B cell (primary cell): Measurements from ENCODE around the gene NMB. TPM values are rescaled to one million over a fixed set of nuclear protein-coding genes. Genes with fewer than 3 reads are reported as not detected.

ENCODE experiments used
- ATAC-seq: fragments of 200-7000 bp; cut with Tn5 transposase; one replicate; pipeline ENCODE4 v1.10.0; 2021; ENCODE audit warnings: low read depth, mild to moderate bottlenecking, moderate number of reproducible peaks, moderate library complexity
- CTCF ChIA-PET: fragments of 350-600 bp; sonication (Branson Sonifier 250); formaldehyde crosslinking; loops from one replicate; lab custom pipeline; 2021; ENCODE audit warnings: antibody characterized with exemption, inconsistent platforms; lab: Charles Lee
- POLR2A ChIA-PET: fragments of 350-600 bp; sonication (Branson Sonifier 250); formaldehyde crosslinking; loops from one replicate; lab custom pipeline; 2021; ENCODE audit warnings: antibody characterized with exemption; lab: Charles Lee
- DNase-seq: peaks from one replicate; pipeline ENCODE4 v3.0.0; 2013
- H2AFZ ChIP-seq: 2 replicates; pipeline ENCODE4 v1.6.1; 2012; ENCODE audit warnings: mild to moderate bottlenecking, low read depth, low read length; ENCODE audit not compliant: insufficient read depth, poor library complexity, severe bottlenecking
- H3K27ac ChIP-seq, 2 donors: 1 replicate in 1 of 2; 2 replicates in 1 of 2; pipeline ENCODE4 v1.5.1; 2012 to 2013; ENCODE audit warnings: low read length in 2 of 2, mild to moderate bottlenecking in 2 of 2, moderate library complexity in 1 of 2
- H3K27me3 ChIP-seq, 4 experiments: fragments of 200-600 bp in 1 of 4; sonication (generic) in 1 of 4; replicated peaks in 1 of 4; 1 replicate in 2 of 4; 2 replicates in 2 of 4; pipeline versions ENCODE4 v1.6.1 to v1.7.0; 2013 to 2016; ENCODE audit warnings: low read length in 3 of 4, mild to moderate bottlenecking in 2 of 4, mixed read lengths in 1 of 4, moderate library complexity in 1 of 4; ENCODE audit not compliant: insufficient read depth in 4 of 4, control insufficient read depth in 3 of 4; ENCODE audit errors: control extremely low read depth in 1 of 4
- H3K36me3 ChIP-seq, 2 experiments: replicated peaks in 1 of 2; 1 replicate in 1 of 2; 2 replicates in 1 of 2; pipeline versions ENCODE4 v1.6.1 to v1.7.1; 2013; ENCODE audit warnings: low read length in 1 of 2; ENCODE audit not compliant: insufficient read depth in 2 of 2, control insufficient read depth in 1 of 2; ENCODE audit errors: control extremely low read depth in 1 of 2, extremely low read depth in 1 of 2
- H3K4me1 ChIP-seq, 2 donors: fragments of 200-600 bp in 1 of 2; sonication (generic) in 1 of 2; 1 replicate in 1 of 2; 2 replicates in 1 of 2; pipeline versions ENCODE4 v1.5.1 to v1.6.1; 2013 to 2017; ENCODE audit warnings: low read length in 2 of 2; ENCODE audit not compliant: control insufficient read depth in 2 of 2, insufficient read depth in 2 of 2
- H3K4me2 ChIP-seq: replicated peaks from 2 replicates; pipeline ENCODE3; 2012; ENCODE audit warnings: mild to moderate bottlenecking, low read depth, low read length; ENCODE audit not compliant: poor library complexity, severe bottlenecking
- H3K4me3 ChIP-seq, 5 experiments: fragments of 200-600 bp in 1 of 5; sonication (generic) in 1 of 5; 1 replicate in 3 of 5; 2 replicates in 2 of 5; pipeline versions ENCODE4 v1.5.1 to v1.7.0; 2011 to 2016; ENCODE audit warnings: low read length in 4 of 5, mild to moderate bottlenecking in 4 of 5, low read depth in 2 of 5, control low read depth in 1 of 5, moderate library complexity in 1 of 5; ENCODE audit not compliant: insufficient read depth in 1 of 5; ENCODE audit errors: control extremely low read depth in 1 of 5, extremely low read depth in 1 of 5
- H3K79me2 ChIP-seq: fragments of 200-600 bp; sonication (generic); one replicate; pipeline ENCODE4 v1.6.0; 2016; ENCODE audit warnings: low read length; ENCODE audit not compliant: control insufficient read depth, insufficient read depth
- H3K9ac ChIP-seq: fragments of 200-600 bp; sonication (generic); 2 replicates; pipeline ENCODE4 v1.6.1; 2017; ENCODE audit warnings: mild to moderate bottlenecking, low read length, moderate library complexity
- H3K9me3 ChIP-seq, 3 donors: one replicate each; pipeline versions ENCODE4 v1.6.1 to v1.7.1; 2013; ENCODE audit warnings: low read length in 2 of 3; ENCODE audit not compliant: control insufficient read depth in 2 of 3, insufficient read depth in 1 of 3; ENCODE audit errors: control extremely low read depth in 1 of 3
- H4K20me1 ChIP-seq: 2 replicates; pipeline ENCODE4 v1.6.0; 2012; ENCODE audit warnings: mild to moderate bottlenecking, low read length; ENCODE audit not compliant: insufficient read depth, control insufficient read depth, poor library complexity, severe bottlenecking
- H3K27ac Mint-ChIP-seq: one replicate; pipeline ENCODE4 v1.8.0; 2021; ENCODE audit warnings: mixed read lengths
- H3K27me3 Mint-ChIP-seq: one replicate; pipeline ENCODE4 v1.8.0; 2021; ENCODE audit warnings: mixed read lengths
- H3K4me1 Mint-ChIP-seq: one replicate; pipeline ENCODE4 v1.8.0; 2021; ENCODE audit warnings: mixed read lengths
- H3K4me3 Mint-ChIP-seq: one replicate; pipeline ENCODE4 v1.8.0; 2021; ENCODE audit warnings: mixed read lengths
- H3K9me3 Mint-ChIP-seq: one replicate; pipeline ENCODE4 v1.8.0; 2022; ENCODE audit warnings: mixed read lengths; ENCODE audit not compliant: insufficient read depth
- EZH2 ChIP-seq: IDR thresholded peaks from 2 replicates; pipeline ENCODE4 v1.6.1; 2012; ENCODE audit warnings: borderline replicate concordance, low read depth, mild to moderate bottlenecking, moderate library complexity, low read length; ENCODE audit not compliant: insufficient read depth, poor library complexity, severe bottlenecking
- WGBS: methylation state at CpG from one replicate; pipeline ENCODE4 v1.1.5; 2013; ENCODE audit warnings: missing lambda C conversion rate; ENCODE audit not compliant: insufficient coverage; 5-methylcytosine and 5-hydroxymethylcytosine counted together
- intact Hi-C: fragments of 100-400 bp; cut with micrococcal nuclease; formaldehyde crosslinking; loops from one replicate; pipeline ENCODE4 v1.10.0; 2022
- polyA plus RNA-seq: library from polyadenylated mRNA; depleted of rRNA; stranded (reverse); fragments of >200 nt; gene quantifications from 2 replicates; pipeline ENCODE4 v1.2.3, GENCODE V29; 2012
- total RNA-seq, 2 donors: library from RNA; stranded (reverse); fragments of 120-200 nt in 1 of 2; gene quantifications; 1 replicate in 1 of 2; 2 replicates in 1 of 2; pipeline versions ENCODE4 v1.2.3 to v1.2.4, GENCODE V29; 2013 to 2022
- TF ChIP-seq, protein P1 (sequence below): fragments of 200-600 bp; IDR thresholded peaks from one replicate; pipeline ENCODE4 v1.8.0; 2022; ENCODE audit warnings: antibody characterized with exemption, mild to moderate bottlenecking

Gene NMB
- total and polyA plus RNA-seq, 2 donors (not counting 1 experiment from before 2014, with no cell fraction given), result 2.3 to 3.0 TPM

DNA sequence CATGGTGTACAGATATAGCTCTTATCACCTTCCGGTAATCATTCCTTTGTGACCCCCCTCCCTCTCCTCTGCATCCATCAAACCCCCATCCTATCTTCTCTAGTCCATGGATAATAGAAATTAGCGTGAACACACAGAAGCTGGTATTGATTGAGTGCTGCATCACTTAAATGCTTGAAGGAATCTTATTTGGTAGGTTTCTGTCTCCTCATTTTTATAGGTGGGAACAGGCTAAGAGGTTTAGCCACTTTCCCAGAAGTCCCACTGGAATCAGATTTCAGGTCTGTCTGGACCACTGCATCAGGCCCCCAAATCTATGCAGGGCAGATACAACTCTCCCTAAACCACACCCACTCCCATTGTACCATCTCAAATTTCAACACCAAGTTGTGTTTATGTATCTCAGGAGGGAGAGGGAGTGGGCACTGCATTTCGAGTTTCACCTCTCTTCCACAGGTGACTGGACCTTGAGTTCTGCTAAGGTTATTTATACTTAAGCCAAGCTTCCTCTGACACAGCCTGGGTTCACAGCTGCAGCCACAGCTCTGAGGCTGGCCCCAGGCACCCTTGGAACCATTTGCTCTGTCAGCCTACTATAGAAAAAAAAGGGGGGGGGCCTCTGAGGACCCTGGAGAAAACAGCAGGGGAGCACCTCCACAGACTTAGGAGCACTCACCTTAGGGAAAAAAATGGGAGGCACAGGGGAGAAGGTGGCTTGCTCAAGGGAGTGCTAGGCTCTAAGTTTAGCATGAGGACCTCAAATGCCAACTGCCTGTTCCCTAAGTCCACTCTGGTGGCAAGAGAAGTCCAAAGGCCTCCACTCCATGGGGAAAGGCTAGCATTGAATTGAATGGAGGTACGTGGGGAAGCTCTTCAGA is 2.1 kb upstream of the NMB start:
- Histone ChIP-seq H3K36me3 (peaks cover 0 to 4% of the 10 kb centered on the region in 2 experiments), H3K9ac (no peak overlapping the region), H3K4me2 (no peak overlapping the region), H3K4me3 (no peak overlapping the region), H3K27me3 (no peaks in the 10 kb centered on the region), H3K9me3 (no peaks in the 10 kb centered on the region), H3K79me2 (no peaks in the 10 kb centered on the region), H3K27ac (no peak overlapping the region), H4K20me1 (no peaks in the 10 kb centered on the region), H2AFZ (no peak overlapping the region), H3K4me1 (peaks cover 13 to 17% of the 10 kb centered on the region in 2 donors)
- DNase-seq (no peak), ATAC-seq (no peak)
- peak overlapping the region; percentile 15 for H3K27ac Mint-ChIP-seq
- H3K27me3 Mint-ChIP-seq, result no peaks in the 10 kb centered on the region
- intact Hi-C loops, result no loop called here
- TF ChIP-seq, protein P1, sequence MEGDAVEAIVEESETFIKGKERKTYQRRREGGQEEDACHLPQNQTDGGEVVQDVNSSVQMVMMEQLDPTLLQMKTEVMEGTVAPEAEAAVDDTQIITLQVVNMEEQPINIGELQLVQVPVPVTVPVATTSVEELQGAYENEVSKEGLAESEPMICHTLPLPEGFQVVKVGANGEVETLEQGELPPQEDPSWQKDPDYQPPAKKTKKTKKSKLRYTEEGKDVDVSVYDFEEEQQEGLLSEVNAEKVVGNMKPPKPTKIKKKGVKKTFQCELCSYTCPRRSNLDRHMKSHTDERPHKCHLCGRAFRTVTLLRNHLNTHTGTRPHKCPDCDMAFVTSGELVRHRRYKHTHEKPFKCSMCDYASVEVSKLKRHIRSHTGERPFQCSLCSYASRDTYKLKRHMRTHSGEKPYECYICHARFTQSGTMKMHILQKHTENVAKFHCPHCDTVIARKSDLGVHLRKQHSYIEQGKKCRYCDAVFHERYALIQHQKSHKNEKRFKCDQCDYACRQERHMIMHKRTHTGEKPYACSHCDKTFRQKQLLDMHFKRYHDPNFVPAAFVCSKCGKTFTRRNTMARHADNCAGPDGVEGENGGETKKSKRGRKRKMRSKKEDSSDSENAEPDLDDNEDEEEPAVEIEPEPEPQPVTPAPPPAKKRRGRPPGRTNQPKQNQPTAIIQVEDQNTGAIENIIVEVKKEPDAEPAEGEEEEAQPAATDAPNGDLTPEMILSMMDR, result no peak
- TF ChIP-seq EZH2, result no peak
- no CpG with 5 or more reads among the region's 4 CpGs for WGBS
- H3K9me3 Mint-ChIP-seq, result no peaks in the 10 kb centered on the region
- ChIA-PET POLR2A (no interaction called here), CTCF (interaction anchor here (0.9 to 3.7 kb wide), 6 partner anchors 26 to 90 kb away, joined by 3 to 17 read pairs (median 4); no protein-coding TSS in a partner anchor)
- H3K4me1 Mint-ChIP-seq, result peaks cover 22% of the 10 kb centered on the region
- peak overlapping the region; percentile 41 for H3K4me3 Mint-ChIP-seq
